Camera-type eye (tissue), 1 donor: Measurements from ENCODE around the gene TIGAR. TPM values are rescaled to one million over a fixed set of nuclear protein-coding genes. Genes with fewer than 3 reads are reported as not detected.

Experiments
- total RNA-seq: library from RNA; depleted of rRNA; stranded (reverse); fragments of >200 nt; gene quantifications from one replicate; pipeline ENCODE4 v1.2.3, GENCODE V29; 2014

The TIGAR gene, protein sequence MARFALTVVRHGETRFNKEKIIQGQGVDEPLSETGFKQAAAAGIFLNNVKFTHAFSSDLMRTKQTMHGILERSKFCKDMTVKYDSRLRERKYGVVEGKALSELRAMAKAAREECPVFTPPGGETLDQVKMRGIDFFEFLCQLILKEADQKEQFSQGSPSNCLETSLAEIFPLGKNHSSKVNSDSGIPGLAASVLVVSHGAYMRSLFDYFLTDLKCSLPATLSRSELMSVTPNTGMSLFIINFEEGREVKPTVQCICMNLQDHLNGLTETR
- 3.8 TPM for total RNA-seq

DNA sequence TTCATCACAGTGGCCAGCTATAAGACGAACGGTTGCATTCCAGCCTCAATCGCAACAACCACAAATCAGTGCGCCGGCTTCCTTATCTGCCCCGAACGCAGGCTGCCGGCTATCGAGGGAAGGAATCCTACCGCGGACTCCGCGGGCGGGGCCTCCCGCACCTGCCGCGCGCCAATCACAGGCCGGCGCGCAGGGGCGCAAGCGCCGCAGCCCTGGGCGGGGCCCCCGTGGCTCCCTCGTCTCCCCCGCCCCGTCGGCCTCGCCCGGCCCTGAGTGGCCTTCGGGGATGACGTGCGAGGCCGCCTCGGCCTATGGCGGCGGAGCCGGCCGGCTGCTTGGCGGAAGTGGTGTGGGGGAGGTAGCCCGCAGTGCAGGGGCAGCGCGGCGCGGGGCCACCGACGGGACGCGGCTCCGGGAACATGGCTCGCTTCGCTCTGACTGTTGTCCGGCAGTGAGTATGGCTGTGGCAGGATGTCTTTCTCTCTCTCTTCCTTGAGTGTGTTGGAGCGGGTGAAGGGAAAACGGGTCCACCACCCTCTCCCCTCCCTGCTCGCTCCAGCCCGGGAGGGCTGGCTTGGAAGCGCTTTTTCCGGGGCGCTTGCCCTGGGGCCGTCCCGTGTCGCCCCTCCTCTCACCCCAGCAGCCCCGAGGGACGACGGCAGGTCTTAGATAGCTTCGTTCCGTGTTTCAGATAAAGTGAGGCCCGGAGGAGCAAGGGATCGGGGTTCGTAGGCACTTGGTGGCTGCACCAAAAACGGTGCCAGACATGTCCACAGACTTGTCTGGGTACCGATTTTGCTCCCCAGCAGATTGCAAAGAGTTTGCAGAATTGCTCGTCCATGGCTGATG, at the start of gene TIGAR:
TSS of gene TIGAR (plus strand) at position 361 of the 849 bp plus-strand sequence. CDS start at position 420, 59 bp downstream.

DNA sequence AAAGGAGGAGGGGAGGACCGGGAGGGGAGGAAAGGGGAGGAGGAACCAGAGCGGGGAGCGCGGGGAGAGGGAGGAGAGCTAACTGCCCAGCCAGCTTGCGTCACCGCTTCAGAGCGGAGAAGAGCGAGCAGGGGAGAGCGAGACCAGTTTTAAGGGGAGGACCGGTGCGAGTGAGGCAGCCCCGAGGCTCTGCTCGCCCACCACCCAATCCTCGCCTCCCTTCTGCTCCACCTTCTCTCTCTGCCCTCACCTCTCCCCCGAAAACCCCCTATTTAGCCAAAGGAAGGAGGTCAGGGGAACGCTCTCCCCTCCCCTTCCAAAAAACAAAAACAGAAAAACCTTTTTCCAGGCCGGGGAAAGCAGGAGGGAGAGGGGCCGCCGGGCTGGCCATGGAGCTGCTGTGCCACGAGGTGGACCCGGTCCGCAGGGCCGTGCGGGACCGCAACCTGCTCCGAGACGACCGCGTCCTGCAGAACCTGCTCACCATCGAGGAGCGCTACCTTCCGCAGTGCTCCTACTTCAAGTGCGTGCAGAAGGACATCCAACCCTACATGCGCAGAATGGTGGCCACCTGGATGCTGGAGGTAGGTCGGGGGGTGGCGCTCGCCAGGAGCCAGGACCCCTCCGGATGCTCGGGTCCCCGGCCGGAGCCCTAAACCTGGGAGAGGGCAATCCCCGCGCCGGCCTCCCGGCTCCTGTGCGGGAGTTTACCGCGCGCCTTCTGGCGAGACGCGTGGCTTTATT, 47.2 kb upstream of the TIGAR start, which contains the start of gene CCND2:
TSS of gene CCND2 (plus strand) at position 111 of the 744 bp plus-strand sequence. CDS start at position 390, 279 bp downstream.

DNA sequence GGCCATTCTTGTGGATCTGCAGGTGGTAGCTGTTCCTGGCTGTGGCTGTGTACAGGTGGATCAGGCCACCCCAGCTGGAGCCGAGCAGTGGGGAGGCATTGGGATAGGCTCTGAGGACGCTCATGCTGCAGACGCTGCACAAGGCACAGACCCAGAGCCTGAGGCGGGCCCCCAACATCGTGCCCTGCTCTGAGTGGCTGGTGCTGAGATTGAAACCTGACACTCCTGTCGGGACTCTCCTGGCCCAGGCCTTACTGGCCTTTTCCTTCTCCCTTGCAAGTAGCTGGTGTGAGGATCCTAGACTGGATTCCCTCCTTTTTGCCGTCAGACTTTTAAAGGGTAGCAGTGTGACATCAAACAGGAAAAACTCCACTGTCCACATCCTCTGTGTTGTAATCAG, 58.4 kb downstream of the TIGAR start, which contains the start of gene FGF23:
TSS of gene FGF23 (minus strand) at position 308 of the 400 bp plus-strand sequence. CDS start at position 178, 130 bp downstream.

Other genes starting within 250 kb of the TIGAR start
- gene CCND2, start 47.5 kb upstream of the TIGAR start, total RNA-seq, result 122 TPM
- gene FGF23, start 58.5 kb downstream of the TIGAR start, total RNA-seq, result 0.27 TPM
- gene FGF6, start 124.6 kb downstream of the TIGAR start, total RNA-seq, result 1.8 TPM
- gene RAD51AP1, start 217.7 kb downstream of the TIGAR start, total RNA-seq, result 21.4 TPM
- gene DYRK4, start 241.0 kb downstream of the TIGAR start, total RNA-seq, result 24.8 TPM